WTC11 (cell line): ENCODE results near the gene STRN3. TPM values are rescaled to one million over a fixed set of nuclear protein-coding genes. Genes with fewer than 3 reads are reported as not detected.

Experiments
- ATAC-seq: fragments of 200-7000 bp; cut with Tn5 transposase; 2 replicates; pipeline ENCODE4 v1.10.0; 2021; ENCODE audit warnings: mild to moderate bottlenecking, moderate library complexity
- CTCF ChIA-PET: fragments of 300-600 bp; sonication (Branson Sonifier 250); formaldehyde crosslinking; loops from one replicate; lab custom pipeline; 2021; ENCODE audit warnings: antibody characterized with exemption; lab: Charles Lee
- POLR2A ChIA-PET: fragments of 350-600 bp; sonication (Branson Sonifier 250); formaldehyde crosslinking; loops from one replicate; lab custom pipeline; 2021; ENCODE audit warnings: antibody characterized with exemption; lab: Charles Lee
- DNase-seq: peaks from one replicate; pipeline ENCODE4 v3.0.0; 2021; ENCODE audit warnings: low spot score
- H3K27ac Mint-ChIP-seq: 2 replicates; pipeline ENCODE4 v1.8.0; 2021; ENCODE audit warnings: mixed read lengths
- H3K27me3 Mint-ChIP-seq: 2 replicates; pipeline ENCODE4 v1.8.0; 2021; ENCODE audit warnings: low read depth, mild to moderate bottlenecking, moderate library complexity, mixed read lengths
- H3K36me3 Mint-ChIP-seq: 2 replicates; pipeline ENCODE4 v1.8.0; 2021; ENCODE audit warnings: mixed read lengths
- H3K4me1 Mint-ChIP-seq: 2 replicates; pipeline ENCODE4 v1.8.0; 2022; ENCODE audit warnings: mixed read lengths
- H3K4me3 Mint-ChIP-seq: 2 replicates; pipeline ENCODE4 v1.8.0; 2021; ENCODE audit warnings: mild to moderate bottlenecking, moderate library complexity, mixed read lengths
- H3K9me3 Mint-ChIP-seq: 2 replicates; pipeline ENCODE4 v1.8.0; 2021; ENCODE audit warnings: mixed read lengths
- CREB1 ChIP-seq: sonication (generic); formaldehyde crosslinking; IDR thresholded peaks from 2 replicates; pipeline ENCODE4 v1.8.0; 2023; ENCODE audit warnings: mild to moderate bottlenecking, missing genetic modification reagents
- CREM ChIP-seq: sonication (generic); formaldehyde crosslinking; IDR thresholded peaks from 2 replicates; pipeline ENCODE4 v1.8.1; 2022; ENCODE audit warnings: mild to moderate bottlenecking, missing genetic modification reagents, moderate library complexity
- EMX1 ChIP-seq: fragments of 250-450 bp; sonication (Bioruptor Pico); IDR thresholded peaks from 2 replicates; pipeline ENCODE4 v1.8.0; 2021; ENCODE audit warnings: mild to moderate bottlenecking
- GABPB1 ChIP-seq: sonication (generic); formaldehyde crosslinking; IDR thresholded peaks from 2 replicates; pipeline ENCODE4 v1.8.1; 2023; ENCODE audit warnings: mild to moderate bottlenecking, missing genetic modification reagents
- GRHL2 ChIP-seq: fragments of 250-450 bp; sonication (Bioruptor Pico); IDR thresholded peaks from 2 replicates; pipeline ENCODE4 v1.8.0; 2022; ENCODE audit warnings: mild to moderate bottlenecking, moderate library complexity; ENCODE audit not compliant: insufficient replicate concordance, severe bottlenecking
- KAT7 ChIP-seq: sonication (generic); formaldehyde crosslinking; IDR thresholded peaks from 2 replicates; pipeline ENCODE4 v1.8.1; 2023; ENCODE audit warnings: missing genetic modification reagents, mild to moderate bottlenecking, borderline replicate concordance
- SMAD3 ChIP-seq: sonication (generic); formaldehyde crosslinking; IDR thresholded peaks from 2 replicates; pipeline ENCODE4 v1.8.0; 2022; ENCODE audit warnings: missing genetic modification reagents, mild to moderate bottlenecking, borderline replicate concordance
- SMAD4 ChIP-seq: sonication (generic); formaldehyde crosslinking; IDR thresholded peaks from 2 replicates; pipeline ENCODE4 v1.8.0; 2022; ENCODE audit warnings: mild to moderate bottlenecking, missing genetic modification reagents
- ZNF121 ChIP-seq: sonication (generic); formaldehyde crosslinking; IDR thresholded peaks from 2 replicates; pipeline ENCODE4 v1.8.0; 2023; ENCODE audit warnings: missing genetic modification reagents
- ZNF232 ChIP-seq: sonication (generic); formaldehyde crosslinking; IDR thresholded peaks from 2 replicates; pipeline ENCODE4 v1.8.0; 2022; ENCODE audit warnings: mild to moderate bottlenecking, missing genetic modification reagents
- ZNF263 ChIP-seq: sonication (generic); formaldehyde crosslinking; IDR thresholded peaks from 2 replicates; pipeline ENCODE4 v1.8.1; 2022; ENCODE audit warnings: low read depth, mild to moderate bottlenecking, moderate library complexity, missing genetic modification reagents
- ZNF317 ChIP-seq: sonication (generic); formaldehyde crosslinking; IDR thresholded peaks from 2 replicates; pipeline ENCODE4 v1.8.1; 2023; ENCODE audit warnings: low read depth, mild to moderate bottlenecking, moderate library complexity, missing genetic modification reagents, borderline replicate concordance
- ZNF423 ChIP-seq: fragments of 250-450 bp; sonication (Bioruptor Pico); IDR thresholded peaks from 2 replicates; pipeline ENCODE4 v2.1.2; 2022; ENCODE audit warnings: mild to moderate bottlenecking, moderate library complexity
- total RNA-seq: library from RNA; stranded (reverse); gene quantifications from 3 replicates; pipeline ENCODE4 v1.2.3, GENCODE V29; 2021
- TF ChIP-seq, protein P1 (sequence below): sonication (generic); formaldehyde crosslinking; IDR thresholded peaks from 2 replicates; pipeline ENCODE4 v1.8.0; 2023; ENCODE audit warnings: missing genetic modification reagents
- TF ChIP-seq, protein P2 (sequence below): sonication (generic); formaldehyde crosslinking; IDR thresholded peaks from 2 replicates; pipeline ENCODE4 v1.8.0; 2023; ENCODE audit warnings: mild to moderate bottlenecking, missing genetic modification reagents
- TF ChIP-seq, protein P3 (sequence below): fragments of 250-450 bp; sonication (Bioruptor Pico); conservative IDR thresholded peaks from 2 replicates; pipeline ENCODE4 v1.9.0; 2021; ENCODE audit warnings: mild to moderate bottlenecking
- TF ChIP-seq, protein P4 (sequence below): sonication (generic); formaldehyde crosslinking; IDR thresholded peaks from 2 replicates; pipeline ENCODE4 v1.8.0; 2022; ENCODE audit warnings: mild to moderate bottlenecking, missing genetic modification reagents
- TF ChIP-seq, protein P5 (sequence below): fragments of 250-450 bp; sonication (Bioruptor Pico); IDR thresholded peaks from 2 replicates; pipeline ENCODE4 v1.9.0; 2021; ENCODE audit warnings: mild to moderate bottlenecking
- TF ChIP-seq, protein P6 (sequence below): sonication (generic); formaldehyde crosslinking; IDR thresholded peaks from 2 replicates; pipeline ENCODE4 v1.8.1; 2022; ENCODE audit warnings: mild to moderate bottlenecking, missing genetic modification reagents, moderate library complexity, borderline replicate concordance

STRN3 gene
- total RNA-seq, 1 experiment from 2014 or later, result 37.1 TPM

DNA sequence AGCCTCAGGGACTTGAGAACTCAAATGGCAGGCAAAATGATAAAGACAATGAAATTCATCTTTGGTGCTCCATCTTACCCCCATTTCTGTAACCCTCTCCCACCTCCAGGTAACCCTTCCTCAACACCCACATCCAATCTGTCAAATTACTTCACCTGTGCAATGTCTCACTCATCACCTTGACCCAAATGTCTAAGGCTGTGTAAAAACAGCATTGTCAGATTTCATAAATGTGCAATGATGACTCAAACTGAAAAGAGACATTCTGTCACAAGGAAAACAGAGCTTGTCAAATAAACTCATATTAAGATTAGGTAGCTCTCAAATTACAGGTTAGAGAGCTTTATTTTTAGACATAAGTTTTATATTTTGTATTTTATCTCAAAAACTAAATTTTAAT is 171.7 kb downstream of the STRN3 start:
- Mint-ChIP-seq H3K36me3 (no peaks in the 10 kb centered on the region), H3K4me1 (no peaks in the 10 kb centered on the region), H3K27ac (no peak overlapping the region), H3K4me3 (no peak overlapping the region), H3K27me3 (no peaks in the 10 kb centered on the region), H3K9me3 (peaks cover 4% of the 10 kb centered on the region)
- DNase-seq (no peak), ATAC-seq (no peak)
- ChIA-PET CTCF (no interaction called here), POLR2A (no interaction called here)
- TF ChIP-seq SMAD3 (no peak), CREB1 (CRISPR knock-in tag) (no peak)
- TF ChIP-seq, protein P1, sequence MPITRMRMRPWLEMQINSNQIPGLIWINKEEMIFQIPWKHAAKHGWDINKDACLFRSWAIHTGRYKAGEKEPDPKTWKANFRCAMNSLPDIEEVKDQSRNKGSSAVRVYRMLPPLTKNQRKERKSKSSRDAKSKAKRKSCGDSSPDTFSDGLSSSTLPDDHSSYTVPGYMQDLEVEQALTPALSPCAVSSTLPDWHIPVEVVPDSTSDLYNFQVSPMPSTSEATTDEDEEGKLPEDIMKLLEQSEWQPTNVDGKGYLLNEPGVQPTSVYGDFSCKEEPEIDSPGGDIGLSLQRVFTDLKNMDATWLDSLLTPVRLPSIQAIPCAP (CRISPR knock-in tag), result no peak

DNA sequence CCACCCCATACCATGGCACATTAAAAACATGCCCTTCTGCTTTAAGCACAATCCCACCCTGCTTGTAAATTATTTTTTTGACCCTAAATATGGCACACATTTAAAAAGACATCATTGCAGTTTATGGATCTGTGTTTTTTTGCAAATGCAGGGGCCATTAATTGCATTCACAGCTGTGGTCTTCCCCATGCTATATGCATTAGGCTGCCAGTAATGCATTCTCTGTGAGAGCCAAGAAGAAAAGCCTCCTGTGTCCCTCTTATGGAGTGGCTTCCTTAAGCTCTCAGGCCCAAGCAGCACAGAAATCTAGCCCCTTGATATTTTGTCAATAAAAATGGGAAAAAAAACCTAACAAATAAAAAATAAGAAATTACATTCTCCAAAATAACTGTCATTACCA is 172.2 kb downstream of the STRN3 start:
- no peaks in the 10 kb centered on the region for H3K27me3 Mint-ChIP-seq
- H3K36me3 Mint-ChIP-seq, result no peaks in the 10 kb centered on the region
- ChIA-PET POLR2A (no interaction called here), CTCF (no interaction called here)
- no peak overlapping the region for H3K4me3 Mint-ChIP-seq
- TF ChIP-seq, protein P2, sequence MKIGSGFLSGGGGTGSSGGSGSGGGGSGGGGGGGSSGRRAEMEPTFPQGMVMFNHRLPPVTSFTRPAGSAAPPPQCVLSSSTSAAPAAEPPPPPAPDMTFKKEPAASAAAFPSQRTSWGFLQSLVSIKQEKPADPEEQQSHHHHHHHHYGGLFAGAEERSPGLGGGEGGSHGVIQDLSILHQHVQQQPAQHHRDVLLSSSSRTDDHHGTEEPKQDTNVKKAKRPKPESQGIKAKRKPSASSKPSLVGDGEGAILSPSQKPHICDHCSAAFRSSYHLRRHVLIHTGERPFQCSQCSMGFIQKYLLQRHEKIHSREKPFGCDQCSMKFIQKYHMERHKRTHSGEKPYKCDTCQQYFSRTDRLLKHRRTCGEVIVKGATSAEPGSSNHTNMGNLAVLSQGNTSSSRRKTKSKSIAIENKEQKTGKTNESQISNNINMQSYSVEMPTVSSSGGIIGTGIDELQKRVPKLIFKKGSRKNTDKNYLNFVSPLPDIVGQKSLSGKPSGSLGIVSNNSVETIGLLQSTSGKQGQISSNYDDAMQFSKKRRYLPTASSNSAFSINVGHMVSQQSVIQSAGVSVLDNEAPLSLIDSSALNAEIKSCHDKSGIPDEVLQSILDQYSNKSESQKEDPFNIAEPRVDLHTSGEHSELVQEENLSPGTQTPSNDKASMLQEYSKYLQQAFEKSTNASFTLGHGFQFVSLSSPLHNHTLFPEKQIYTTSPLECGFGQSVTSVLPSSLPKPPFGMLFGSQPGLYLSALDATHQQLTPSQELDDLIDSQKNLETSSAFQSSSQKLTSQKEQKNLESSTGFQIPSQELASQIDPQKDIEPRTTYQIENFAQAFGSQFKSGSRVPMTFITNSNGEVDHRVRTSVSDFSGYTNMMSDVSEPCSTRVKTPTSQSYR (CRISPR knock-in tag), result no peak
- TF ChIP-seq ZNF232 (CRISPR knock-in tag), result no peak
- no peak for TF ChIP-seq KAT7 (CRISPR knock-in tag)
- TF ChIP-seq, protein P3, sequence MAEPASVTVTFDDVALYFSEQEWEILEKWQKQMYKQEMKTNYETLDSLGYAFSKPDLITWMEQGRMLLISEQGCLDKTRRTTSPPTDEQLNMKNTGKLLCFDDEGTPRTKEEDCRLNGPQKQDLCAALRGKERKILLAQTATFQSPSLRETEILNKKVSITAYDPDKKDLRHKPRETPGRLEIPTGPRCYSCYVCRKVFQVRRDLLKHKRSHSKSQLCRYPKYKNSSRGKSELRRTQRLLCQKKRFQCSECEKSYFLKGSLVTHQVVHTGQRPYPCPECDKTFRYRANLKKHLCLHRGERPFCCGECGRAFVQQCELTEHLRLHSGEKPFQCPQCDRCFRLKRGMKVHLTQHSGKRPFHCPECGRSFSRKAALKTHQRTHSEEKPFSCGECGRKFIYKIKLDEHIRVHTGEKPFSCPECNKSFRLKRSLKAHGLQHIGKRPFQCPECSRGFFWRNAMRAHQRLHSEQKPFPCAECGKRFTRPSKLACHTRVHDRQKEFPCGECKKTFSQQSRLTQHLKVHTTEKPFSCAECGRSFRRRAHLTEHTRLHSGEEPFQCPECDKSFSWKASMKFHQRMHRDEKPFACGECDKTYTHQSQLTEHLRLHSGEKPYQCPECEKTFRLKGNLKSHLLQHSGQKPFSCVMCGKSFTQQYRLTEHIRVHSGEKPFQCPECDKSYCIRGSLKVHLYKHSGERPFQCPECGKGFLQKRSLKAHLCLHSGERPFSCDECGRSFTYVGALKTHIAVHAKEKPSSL, result no peak
- no peak for TF ChIP-seq EMX1 (CRISPR knock-in tag)
- no peak for TF ChIP-seq ZNF121 (CRISPR knock-in tag)
- no peak for TF ChIP-seq ZNF423
- TF ChIP-seq ZNF317 (CRISPR knock-in tag), result no peak
- TF ChIP-seq, protein P4, sequence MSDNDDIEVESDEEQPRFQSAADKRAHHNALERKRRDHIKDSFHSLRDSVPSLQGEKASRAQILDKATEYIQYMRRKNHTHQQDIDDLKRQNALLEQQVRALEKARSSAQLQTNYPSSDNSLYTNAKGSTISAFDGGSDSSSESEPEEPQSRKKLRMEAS (CRISPR knock-in tag), result no peak
- TF ChIP-seq, protein P5, sequence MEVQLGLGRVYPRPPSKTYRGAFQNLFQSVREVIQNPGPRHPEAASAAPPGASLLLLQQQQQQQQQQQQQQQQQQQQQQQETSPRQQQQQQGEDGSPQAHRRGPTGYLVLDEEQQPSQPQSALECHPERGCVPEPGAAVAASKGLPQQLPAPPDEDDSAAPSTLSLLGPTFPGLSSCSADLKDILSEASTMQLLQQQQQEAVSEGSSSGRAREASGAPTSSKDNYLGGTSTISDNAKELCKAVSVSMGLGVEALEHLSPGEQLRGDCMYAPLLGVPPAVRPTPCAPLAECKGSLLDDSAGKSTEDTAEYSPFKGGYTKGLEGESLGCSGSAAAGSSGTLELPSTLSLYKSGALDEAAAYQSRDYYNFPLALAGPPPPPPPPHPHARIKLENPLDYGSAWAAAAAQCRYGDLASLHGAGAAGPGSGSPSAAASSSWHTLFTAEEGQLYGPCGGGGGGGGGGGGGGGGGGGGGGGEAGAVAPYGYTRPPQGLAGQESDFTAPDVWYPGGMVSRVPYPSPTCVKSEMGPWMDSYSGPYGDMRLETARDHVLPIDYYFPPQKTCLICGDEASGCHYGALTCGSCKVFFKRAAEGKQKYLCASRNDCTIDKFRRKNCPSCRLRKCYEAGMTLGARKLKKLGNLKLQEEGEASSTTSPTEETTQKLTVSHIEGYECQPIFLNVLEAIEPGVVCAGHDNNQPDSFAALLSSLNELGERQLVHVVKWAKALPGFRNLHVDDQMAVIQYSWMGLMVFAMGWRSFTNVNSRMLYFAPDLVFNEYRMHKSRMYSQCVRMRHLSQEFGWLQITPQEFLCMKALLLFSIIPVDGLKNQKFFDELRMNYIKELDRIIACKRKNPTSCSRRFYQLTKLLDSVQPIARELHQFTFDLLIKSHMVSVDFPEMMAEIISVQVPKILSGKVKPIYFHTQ (CRISPR knock-in tag), result no peak
- no peak for TF ChIP-seq SMAD4 (CRISPR knock-in tag)
- TF ChIP-seq GRHL2 (CRISPR knock-in tag), result no peak
- no peak for TF ChIP-seq GABPB1 (CRISPR knock-in tag)
- TF ChIP-seq, protein P6, sequence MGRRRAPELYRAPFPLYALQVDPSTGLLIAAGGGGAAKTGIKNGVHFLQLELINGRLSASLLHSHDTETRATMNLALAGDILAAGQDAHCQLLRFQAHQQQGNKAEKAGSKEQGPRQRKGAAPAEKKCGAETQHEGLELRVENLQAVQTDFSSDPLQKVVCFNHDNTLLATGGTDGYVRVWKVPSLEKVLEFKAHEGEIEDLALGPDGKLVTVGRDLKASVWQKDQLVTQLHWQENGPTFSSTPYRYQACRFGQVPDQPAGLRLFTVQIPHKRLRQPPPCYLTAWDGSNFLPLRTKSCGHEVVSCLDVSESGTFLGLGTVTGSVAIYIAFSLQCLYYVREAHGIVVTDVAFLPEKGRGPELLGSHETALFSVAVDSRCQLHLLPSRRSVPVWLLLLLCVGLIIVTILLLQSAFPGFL (CRISPR knock-in tag), result no peak
- no peak for TF ChIP-seq ZNF263 (CRISPR knock-in tag)
- TF ChIP-seq CREM (CRISPR knock-in tag), result no peak
- H3K27ac Mint-ChIP-seq, result no peak overlapping the region
- no peaks in the 10 kb centered on the region for H3K4me1 Mint-ChIP-seq
- DNase-seq, result no peak
- ATAC-seq, result no peak
- H3K9me3 Mint-ChIP-seq, result peaks cover 4% of the 10 kb centered on the region
